ENCODE data around the gene SNX27.
"Not testable (repeated sequence)": the region's sequence is repeated elsewhere in the genome, so short reads cannot be mapped to it uniquely, and the experiment has no call there.

The SNX27 gene

GRCh38 chr1:151606384-151606783 is 5.5 kb upstream of the SNX27 start:
- no peak for DNase-seq

- DNase-seq = no peak
Observed at GRCh38 chr1:151606857-151607256, 5.0 kb upstream of the SNX27 start.

- no peak for DNase-seq
Observed at GRCh38 chr1:151610142-151610541, 1.7 kb upstream of the SNX27 start.

- DNase-seq = no peak
Observed at GRCh38 chr1:151611288-151611790, 511 bp upstream of the SNX27 start.

GRCh38 chr1:151612501-151613281 is 841 bp downstream of the SNX27 start:
- DNase-seq = no peak

- DNase-seq = no peak
Observed at GRCh38 chr1:151613282-151613780, 1.5 kb downstream of the SNX27 start.

GRCh38 chr1:151615711-151616504 is 4.1 kb downstream of the SNX27 start:
- DNase-seq = no peak

- no peak for DNase-seq
Observed at GRCh38 chr1:151616505-151616849, 4.6 kb downstream of the SNX27 start.

- no peak for DNase-seq
Observed at GRCh38 chr1:151618003-151618402, 6.2 kb downstream of the SNX27 start.

GRCh38 chr1:151618470-151618869 is 6.6 kb downstream of the SNX27 start:
- DNase-seq = no peak

- not testable (repeated sequence) for DNase-seq
Observed at GRCh38 chr1:151618996-151619395, 7.1 kb downstream of the SNX27 start.

GRCh38 chr1:151619489-151620093 is 7.7 kb downstream of the SNX27 start:
- no peak for DNase-seq

- no peak for DNase-seq
Observed at GRCh38 chr1:151620286-151620685, 8.4 kb downstream of the SNX27 start.

- no peak for DNase-seq
Observed at GRCh38 chr1:151621351-151621750, 9.5 kb downstream of the SNX27 start.

GRCh38 chr1:151624783-151625182 is 12.9 kb downstream of the SNX27 start:
- no peak for DNase-seq

GRCh38 chr1:151626740-151627334 is 15.0 kb downstream of the SNX27 start:
- DNase-seq = no peak

- no peak for DNase-seq
Observed at GRCh38 chr1:151629278-151629677, 17.4 kb downstream of the SNX27 start.

- no peak for DNase-seq
Observed at GRCh38 chr1:151635479-151636072, 23.7 kb downstream of the SNX27 start.

GRCh38 chr1:151638074-151638775 is 26.4 kb downstream of the SNX27 start:
- no peak for DNase-seq

- DNase-seq = no peak
Observed at GRCh38 chr1:151638812-151639211, 27.0 kb downstream of the SNX27 start.

GRCh38 chr1:151639466-151639865 is 27.6 kb downstream of the SNX27 start:
- no peak for DNase-seq

- no peak for DNase-seq
Observed at GRCh38 chr1:151641229-151641628, 29.4 kb downstream of the SNX27 start.
